AG20443 (cell line): Measurements from ENCODE around the gene SRCAP.
A peak's percentile ranks its signal among the peaks of the same experiment; 100 is the strongest.
"Not testable (repeated sequence)": the region's sequence is repeated elsewhere in the genome, so short reads cannot be mapped to it uniquely, and the experiment has no call there.

Source experiments
- DNase-seq: peaks from one replicate; pipeline ENCODE4 v3.0.0; 2012; ENCODE audit warnings: low spot score, mixed read lengths

Gene SRCAP

GRCh38 chr16:30664616-30665109 lies 34.3 kb upstream of the SRCAP start:
- no peak for DNase-seq

GRCh38 chr16:30665155-30665829 lies 33.7 kb upstream of the SRCAP start:
- DNase-seq: no peak

GRCh38 chr16:30665830-30666190 lies 33.2 kb upstream of the SRCAP start:
- no peak for DNase-seq

- DNase-seq: peak; percentile 32
Observed at GRCh38 chr16:30666681-30667080, 32.3 kb upstream of the SRCAP start.

- DNase-seq: no peak
Observed at GRCh38 chr16:30667361-30667905, 31.5 kb upstream of the SRCAP start.

GRCh38 chr16:30668393-30668792 lies 30.6 kb upstream of the SRCAP start:
- no peak for DNase-seq

GRCh38 chr16:30669026-30669902 lies 29.7 kb upstream of the SRCAP start:
- DNase-seq: no peak

- DNase-seq: no peak
Observed at GRCh38 chr16:30669903-30670824, 28.8 kb upstream of the SRCAP start.

GRCh38 chr16:30675143-30675542 lies 23.8 kb upstream of the SRCAP start:
- DNase-seq: no peak

- no peak for DNase-seq
Observed at GRCh38 chr16:30677931-30678585, 20.9 kb upstream of the SRCAP start.

GRCh38 chr16:30678586-30678970 lies 20.4 kb upstream of the SRCAP start:
- DNase-seq: no peak

- no peak for DNase-seq
Observed at GRCh38 chr16:30680326-30680725, 18.6 kb upstream of the SRCAP start.

GRCh38 chr16:30688701-30689100 lies 10.3 kb upstream of the SRCAP start:
- no peak for DNase-seq

- no peak for DNase-seq
Observed at GRCh38 chr16:30691907-30692306, 7.1 kb upstream of the SRCAP start.

GRCh38 chr16:30692396-30693064 lies 6.4 kb upstream of the SRCAP start:
- DNase-seq: no peak

- DNase-seq: no peak
Observed at GRCh38 chr16:30694926-30695693, 3.9 kb upstream of the SRCAP start.

GRCh38 chr16:30696646-30697045 lies 2.3 kb upstream of the SRCAP start:
- not testable (repeated sequence) for DNase-seq

GRCh38 chr16:30697264-30698138 lies 1.5 kb upstream of the SRCAP start:
- DNase-seq: peak; percentile 95
